ENCODE results near the gene MYO1E.
A peak's percentile ranks its signal among the peaks of the same experiment; 100 is the strongest.
"Not testable (repeated sequence)": the region's sequence is repeated elsewhere in the genome, so short reads cannot be mapped to it uniquely, and the experiment has no call there.

The MYO1E gene

GRCh38 chr15:59387196-59387878 is 14.7 kb upstream of the MYO1E start:
- DNase-seq (ENCODE audit: low spot score), result not testable (repeated sequence)

DNA sequence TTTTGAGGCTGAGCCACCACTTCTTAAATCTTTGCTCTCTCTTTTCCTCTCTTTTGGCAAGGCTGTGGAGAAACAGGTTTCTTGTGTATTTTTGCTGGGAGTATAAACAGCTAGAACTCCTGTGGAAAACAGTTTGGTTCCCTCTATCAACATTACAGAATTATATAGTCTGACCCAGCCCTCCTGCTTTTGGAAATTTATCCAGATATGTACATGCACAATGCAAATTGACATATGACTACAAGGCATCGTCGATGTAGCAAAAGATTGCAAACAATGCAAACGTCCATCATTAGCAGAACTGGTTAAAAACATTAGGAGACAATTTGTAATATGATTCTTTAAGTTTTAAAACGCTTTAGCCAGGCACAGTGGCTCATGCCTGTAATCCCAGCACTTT is 12.5 kb upstream of the MYO1E start:
- no peak for DNase-seq (ENCODE audit: low spot score)

DNA sequence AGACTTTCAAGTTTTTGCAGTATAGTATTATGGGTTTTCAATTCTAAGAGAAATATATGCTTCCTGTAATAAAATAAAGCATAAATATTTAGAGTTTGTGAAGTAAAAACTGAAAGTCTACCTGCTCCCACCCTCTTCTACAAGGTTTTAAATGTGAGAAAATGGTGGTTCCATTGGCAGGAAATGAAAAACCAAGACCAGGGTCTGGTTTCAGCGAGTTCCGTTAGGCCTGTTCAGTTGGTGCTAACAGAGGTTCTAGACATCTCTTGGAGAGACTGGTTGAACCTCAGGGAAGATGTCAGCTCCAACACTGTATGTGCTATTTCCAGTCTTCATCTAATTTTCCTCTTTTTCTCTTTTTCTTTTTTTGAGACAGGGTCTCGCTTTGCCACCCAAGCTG is 11.8 kb upstream of the MYO1E start:
- DNase-seq (ENCODE audit: low spot score), result peak; percentile 31

- DNase-seq (ENCODE audit: low spot score), result no peak
These were observed 8.4 kb upstream of the MYO1E start for GRCh38 chr15:59380902-59381610.

- no peak for DNase-seq (ENCODE audit: low spot score)
These were observed 6.9 kb upstream of the MYO1E start for GRCh38 chr15:59379531-59379930.

GRCh38 chr15:59378855-59379254 is 6.2 kb upstream of the MYO1E start:
- no peak for DNase-seq (ENCODE audit: low spot score)

GRCh38 chr15:59377924-59378323 is 5.3 kb upstream of the MYO1E start:
- no peak for DNase-seq (ENCODE audit: low spot score)

DNA sequence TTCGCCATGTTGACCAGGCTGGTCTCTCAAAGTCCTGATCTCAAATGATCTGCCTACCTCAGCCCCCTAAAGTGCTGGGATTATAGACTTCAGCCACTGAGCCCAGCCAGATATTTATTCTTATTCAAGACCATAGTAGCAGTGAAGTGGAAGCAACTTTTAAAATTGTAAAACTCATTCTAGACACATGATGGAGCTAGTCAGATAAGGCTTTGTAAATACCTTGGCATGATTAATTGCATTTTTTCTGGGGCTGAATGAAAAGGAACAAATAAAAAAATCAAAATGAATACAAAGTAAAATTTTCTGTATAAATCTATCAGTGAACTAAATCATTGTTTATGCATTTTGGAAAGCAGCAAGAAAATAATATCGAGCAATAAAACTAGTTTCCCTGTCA is 4.1 kb upstream of the MYO1E start:
- DNase-seq (ENCODE audit: low spot score), result no peak

GRCh38 chr15:59373215-59373614 is 544 bp upstream of the MYO1E start:
- no peak for DNase-seq (ENCODE audit: low spot score)

GRCh38 chr15:59371458-59372351 is 966 bp downstream of the MYO1E start:
- no peak for DNase-seq (ENCODE audit: low spot score)

DNA sequence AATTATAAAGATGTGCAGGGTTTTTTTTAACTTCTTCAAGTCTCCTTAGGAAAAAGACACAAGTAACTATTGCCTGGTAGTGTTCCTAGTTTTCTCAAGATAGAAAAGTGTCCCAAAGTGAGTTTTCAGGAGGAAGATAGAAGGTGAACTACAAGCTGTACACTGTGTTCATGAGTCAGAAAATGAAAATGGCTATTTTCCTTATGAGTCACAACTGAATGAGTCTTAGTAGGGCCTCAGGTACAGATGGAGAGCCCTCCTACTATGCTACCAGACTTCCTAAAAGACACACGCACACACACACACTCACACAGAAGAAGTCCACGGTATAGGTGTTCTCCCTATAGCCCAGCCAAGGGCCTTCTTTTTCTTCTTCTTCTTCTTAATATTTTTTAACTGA is 3.1 kb downstream of the MYO1E start:
- DNase-seq (ENCODE audit: low spot score), result no peak

GRCh38 chr15:59367022-59367451 is 5.6 kb downstream of the MYO1E start:
- DNase-seq (ENCODE audit: low spot score), result no peak

DNA sequence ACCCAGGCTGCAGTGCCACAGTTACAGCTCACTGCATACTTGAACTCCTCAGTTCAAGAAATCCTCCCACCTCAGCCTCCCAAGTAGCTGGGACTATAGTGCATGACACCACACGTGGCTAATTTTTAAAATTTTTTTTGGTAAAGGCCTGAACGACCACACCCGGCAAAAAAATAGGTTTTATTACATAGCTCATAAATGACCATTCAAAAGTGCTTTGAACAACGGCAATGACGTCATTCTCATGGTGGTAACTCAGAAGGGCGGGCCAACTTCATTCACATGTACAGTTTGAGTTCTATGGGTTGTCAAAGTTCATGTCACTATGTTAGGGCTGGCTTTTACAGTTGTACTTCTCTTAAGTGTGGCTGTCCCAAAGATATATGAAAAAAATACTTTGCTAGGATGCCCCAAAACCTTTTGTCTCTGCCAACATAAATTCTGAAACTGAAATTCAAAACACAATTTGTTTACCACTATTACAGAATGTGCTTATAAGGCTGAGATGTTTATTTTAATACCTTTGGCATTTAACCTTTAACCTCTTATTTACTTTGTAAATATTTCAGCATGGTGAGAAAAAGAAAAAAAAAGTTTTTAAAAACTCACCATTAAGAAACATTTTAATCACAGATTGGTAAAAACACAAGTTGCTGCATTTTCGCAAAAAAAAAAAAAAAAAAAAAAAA is 6.2 kb downstream of the MYO1E start:
- DNase-seq (ENCODE audit: low spot score), result no peak

DNA sequence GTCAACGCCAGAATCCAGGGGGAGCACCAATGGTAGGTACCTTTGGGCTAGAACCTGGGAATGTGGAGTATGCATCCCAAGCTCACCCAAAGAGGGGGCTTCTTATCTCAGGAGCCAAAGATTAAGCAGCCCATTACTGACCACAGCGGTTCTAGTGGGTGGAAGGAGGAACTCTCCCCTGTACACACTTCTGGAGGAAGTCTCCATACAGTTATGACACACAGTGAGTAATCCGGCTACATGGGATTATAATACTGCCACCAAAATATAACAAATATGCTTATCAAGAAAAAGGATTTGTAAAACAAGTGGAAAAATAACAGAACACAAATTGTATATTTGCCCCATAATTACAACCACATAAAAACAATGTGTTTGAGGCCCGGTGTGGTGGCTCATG is 8.4 kb downstream of the MYO1E start:
- DNase-seq (ENCODE audit: low spot score), result no peak

- no peak for DNase-seq (ENCODE audit: low spot score)
These were observed 10.3 kb downstream of the MYO1E start for GRCh38 chr15:59362331-59362730.

GRCh38 chr15:59360896-59361295 is 11.8 kb downstream of the MYO1E start:
- DNase-seq (ENCODE audit: low spot score), result no peak

DNA sequence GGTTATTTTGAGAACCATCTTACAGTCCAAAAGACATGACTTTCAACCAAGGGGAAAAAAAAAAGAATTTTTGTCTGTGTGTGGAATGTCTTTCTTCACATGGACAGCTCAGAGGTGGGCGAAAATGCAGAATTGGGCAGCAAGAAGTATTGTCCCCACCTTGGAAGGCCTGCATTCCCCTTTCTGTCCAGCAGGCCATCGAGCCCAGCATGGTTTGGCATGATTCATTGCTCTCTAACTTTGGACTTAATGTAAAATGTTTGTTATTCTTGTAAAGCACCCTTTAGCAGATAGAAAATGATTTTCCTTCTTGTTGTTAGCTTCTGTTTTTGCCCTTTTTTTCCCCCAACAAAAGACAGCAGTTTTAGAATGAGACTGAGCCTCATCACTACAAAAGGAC is 12.4 kb downstream of the MYO1E start:
- no peak for DNase-seq (ENCODE audit: low spot score)

DNA sequence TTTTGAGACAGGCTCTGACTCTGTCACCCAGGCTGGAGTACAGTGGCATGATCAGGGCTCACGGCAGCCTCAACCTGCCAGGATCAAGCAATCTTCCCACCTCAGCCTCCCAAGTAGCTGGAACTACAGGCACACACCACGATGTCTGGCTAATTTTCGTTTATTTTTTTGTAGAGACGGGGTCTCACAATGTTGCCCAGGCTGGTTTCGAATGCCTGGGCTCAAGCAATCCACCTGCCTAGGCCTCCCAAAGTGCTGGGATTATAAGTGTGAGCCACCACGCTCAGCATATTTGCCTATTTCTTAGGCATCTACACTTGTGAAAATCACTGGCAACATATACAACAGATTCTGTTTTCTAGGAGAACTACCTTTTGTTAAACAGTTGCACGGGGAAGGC is 16.9 kb downstream of the MYO1E start:
- DNase-seq (ENCODE audit: low spot score), result no peak

GRCh38 chr15:59354417-59355031 is 18.1 kb downstream of the MYO1E start:
- DNase-seq (ENCODE audit: low spot score), result no peak

- no peak for DNase-seq (ENCODE audit: low spot score)
These were observed 18.7 kb downstream of the MYO1E start for GRCh38 chr15:59353994-59354416.

DNA sequence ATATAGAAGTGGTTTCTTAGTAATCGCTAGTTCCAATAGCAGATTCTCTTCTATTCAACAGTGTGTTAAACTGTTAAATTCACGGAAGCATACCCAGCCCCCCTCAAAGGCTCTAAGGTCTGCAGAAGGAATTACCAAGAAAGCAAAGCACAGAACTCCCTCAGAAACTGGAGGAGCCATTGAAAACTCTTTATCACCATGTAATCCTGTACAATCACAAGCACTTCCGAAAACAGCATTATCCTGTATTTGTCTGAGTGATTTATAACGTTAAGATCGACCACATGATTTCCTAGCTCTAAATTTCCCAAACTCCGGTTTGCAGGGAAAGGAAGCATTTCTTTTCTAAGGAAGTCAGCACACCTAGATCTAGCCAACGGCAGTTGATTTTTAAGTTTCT is 20.0 kb downstream of the MYO1E start:
- no peak for DNase-seq (ENCODE audit: low spot score)

DNA sequence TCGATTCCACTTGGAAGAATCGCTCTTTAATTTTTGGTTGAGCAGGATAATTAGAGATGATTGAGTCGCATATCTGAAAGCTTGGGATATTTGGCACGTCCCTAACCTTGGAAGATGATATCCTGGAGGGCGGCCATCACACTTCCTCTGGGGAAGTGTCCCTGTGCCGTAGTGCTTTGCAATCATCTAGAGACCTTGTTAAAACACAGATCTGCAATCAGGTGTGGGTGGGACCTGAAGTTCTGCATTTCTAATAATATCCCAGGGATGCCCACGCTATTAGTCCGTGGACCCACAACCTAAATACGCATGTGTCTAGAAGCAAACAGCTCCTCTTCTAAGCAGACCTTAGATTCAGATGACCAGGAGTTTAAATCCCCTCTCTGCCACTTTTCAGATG is 20.5 kb downstream of the MYO1E start:
- no peak for DNase-seq (ENCODE audit: low spot score)

Data from activated CD4-positive, alpha-beta T cell treated with anti-CD3 and anti-CD28 coated beads, Interleukin-2, Interleukin-4, amounts not matched to agents 100 ng/mL and 50 ng/mL, durations not matched to agents 16 hours and 8 hours (primary cell).